Sigmoid colon (tissue), 4 donors: ENCODE measurements around the gene WFIKKN2.

ENCODE experiments used
- EP300 ChIP-seq, 4 donors: sonication (generic); formaldehyde crosslinking; IDR thresholded peaks; one replicate each; pipeline ENCODE4 v1.6.1; 2017; ENCODE audit warnings: antibody characterized with exemption in 4 of 4
- POLR2A ChIP-seq, 2 donors: fragments of 450-650 bp; IDR thresholded peaks; one replicate each; pipeline ENCODE4 v1.6.1; 2016; ENCODE audit warnings: antibody characterized with exemption in 2 of 2, mild to moderate bottlenecking in 2 of 2, moderate library complexity in 2 of 2
- POLR2AphosphoS5 ChIP-seq, 4 donors: sonication (generic); formaldehyde crosslinking; IDR thresholded peaks; one replicate each; pipeline ENCODE4 v1.6.1; 2017; ENCODE audit warnings: antibody characterized with exemption in 4 of 4
- TF ChIP-seq, protein P1 (sequence below), 4 experiments: fragments of 450-650 bp in 3 of 4; fragments of 200-600 bp in 1 of 4; IDR thresholded peaks; one replicate each; pipeline ENCODE4 v1.5.1; 2016 to 2019; ENCODE audit warnings: antibody characterized with exemption in 4 of 4, mild to moderate bottlenecking in 3 of 4, moderate library complexity in 2 of 4

DNA sequence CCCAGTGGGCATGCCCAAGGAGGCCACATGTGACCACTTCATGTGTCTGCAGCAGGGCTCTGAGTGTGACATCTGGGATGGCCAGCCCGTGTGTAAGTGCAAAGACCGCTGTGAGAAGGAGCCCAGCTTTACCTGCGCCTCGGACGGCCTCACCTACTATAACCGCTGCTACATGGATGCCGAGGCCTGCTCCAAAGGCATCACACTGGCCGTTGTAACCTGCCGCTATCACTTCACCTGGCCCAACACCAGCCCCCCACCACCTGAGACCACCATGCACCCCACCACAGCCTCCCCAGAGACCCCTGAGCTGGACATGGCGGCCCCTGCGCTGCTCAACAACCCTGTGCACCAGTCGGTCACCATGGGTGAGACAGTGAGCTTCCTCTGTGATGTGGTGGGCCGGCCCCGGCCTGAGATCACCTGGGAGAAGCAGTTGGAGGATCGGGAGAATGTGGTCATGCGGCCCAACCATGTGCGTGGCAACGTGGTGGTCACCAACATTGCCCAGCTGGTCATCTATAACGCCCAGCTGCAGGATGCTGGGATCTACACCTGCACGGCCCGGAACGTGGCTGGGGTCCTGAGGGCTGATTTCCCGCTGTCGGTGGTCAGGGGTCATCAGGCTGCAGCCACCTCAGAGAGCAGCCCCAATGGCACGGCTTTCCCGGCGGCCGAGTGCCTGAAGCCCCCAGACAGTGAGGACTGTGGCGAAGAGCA, 4.4 kb downstream of the WFIKKN2 start:
- TF ChIP-seq POLR2A (IDR thresholded peaks at IDR 0.05) (no peak), EP300 (IDR thresholded peaks at IDR 0.05) (no peak), POLR2AphosphoS5 (IDR thresholded peaks at IDR 0.05) (no peak)
- TF ChIP-seq, protein P1, sequence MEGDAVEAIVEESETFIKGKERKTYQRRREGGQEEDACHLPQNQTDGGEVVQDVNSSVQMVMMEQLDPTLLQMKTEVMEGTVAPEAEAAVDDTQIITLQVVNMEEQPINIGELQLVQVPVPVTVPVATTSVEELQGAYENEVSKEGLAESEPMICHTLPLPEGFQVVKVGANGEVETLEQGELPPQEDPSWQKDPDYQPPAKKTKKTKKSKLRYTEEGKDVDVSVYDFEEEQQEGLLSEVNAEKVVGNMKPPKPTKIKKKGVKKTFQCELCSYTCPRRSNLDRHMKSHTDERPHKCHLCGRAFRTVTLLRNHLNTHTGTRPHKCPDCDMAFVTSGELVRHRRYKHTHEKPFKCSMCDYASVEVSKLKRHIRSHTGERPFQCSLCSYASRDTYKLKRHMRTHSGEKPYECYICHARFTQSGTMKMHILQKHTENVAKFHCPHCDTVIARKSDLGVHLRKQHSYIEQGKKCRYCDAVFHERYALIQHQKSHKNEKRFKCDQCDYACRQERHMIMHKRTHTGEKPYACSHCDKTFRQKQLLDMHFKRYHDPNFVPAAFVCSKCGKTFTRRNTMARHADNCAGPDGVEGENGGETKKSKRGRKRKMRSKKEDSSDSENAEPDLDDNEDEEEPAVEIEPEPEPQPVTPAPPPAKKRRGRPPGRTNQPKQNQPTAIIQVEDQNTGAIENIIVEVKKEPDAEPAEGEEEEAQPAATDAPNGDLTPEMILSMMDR (IDR thresholded peaks at IDR 0.05) = no peak
